CD4-positive, CD25-positive, alpha-beta regulatory T cell (primary cell): Measurements from ENCODE around the gene ETV6. TPM values are rescaled to one million over a fixed set of nuclear protein-coding genes. Genes with fewer than 3 reads are reported as not detected.
A peak's percentile ranks its signal among the peaks of the same experiment; 100 is the strongest.

Source experiments
- ATAC-seq, 2 donors: fragments of 150-1000 bp; cut with Tn5 transposase; one replicate each; pipeline ENCODE4 v1.10.0; 2021; ENCODE audit warnings: low read depth in 2 of 2, moderate number of reproducible peaks in 2 of 2, moderate library complexity in 1 of 2
- DNase-seq, 3 donors: peaks; one replicate each; pipeline versions ENCODE4 v3.0.0 to v3.0.0-alpha.2; 2012 to 2022; ENCODE audit warnings: mixed read lengths in 1 of 3
- H3K27ac ChIP-seq: one replicate; pipeline ENCODE4 v1.7.0; 2013; ENCODE audit warnings: mild to moderate bottlenecking, low read length; ENCODE audit not compliant: insufficient read depth, poor library complexity, severe bottlenecking
- H3K27me3 ChIP-seq: one replicate; pipeline ENCODE4 v1.7.0; 2013; ENCODE audit warnings: low read length; ENCODE audit not compliant: control insufficient read depth, insufficient read depth
- H3K36me3 ChIP-seq: one replicate; pipeline ENCODE4 v1.7.0; 2013; ENCODE audit warnings: mild to moderate bottlenecking, low read length, moderate library complexity; ENCODE audit not compliant: control insufficient read depth, insufficient read depth
- H3K4me1 ChIP-seq: 2 replicates; pipeline ENCODE4 v1.7.0; 2013; ENCODE audit warnings: mild to moderate bottlenecking, low read length; ENCODE audit not compliant: insufficient read depth, control insufficient read depth, poor library complexity, severe bottlenecking
- H3K4me3 ChIP-seq: one replicate; pipeline ENCODE4 v1.7.0; 2013; ENCODE audit warnings: low read depth, mild to moderate bottlenecking, low read length, moderate library complexity
- H3K9me3 ChIP-seq, 2 experiments: 1 replicate in 1 of 2; 2 replicates in 1 of 2; pipeline ENCODE4 v1.7.0; 2013; ENCODE audit warnings: low read length in 2 of 2, mild to moderate bottlenecking in 1 of 2, moderate library complexity in 1 of 2; ENCODE audit not compliant: control insufficient read depth in 2 of 2
- H3K27ac Mint-ChIP-seq, 3 donors: one replicate each; pipeline ENCODE4 v1.8.0; 2020 to 2022; ENCODE audit warnings: mild to moderate bottlenecking in 3 of 3, mixed read lengths in 3 of 3, moderate library complexity in 2 of 3
- H3K27me3 Mint-ChIP-seq: one replicate; pipeline ENCODE4 v1.8.0; 2022; ENCODE audit warnings: mild to moderate bottlenecking, mixed read lengths
- H3K36me3 Mint-ChIP-seq: one replicate; pipeline ENCODE4 v1.8.0; 2020; ENCODE audit warnings: mixed read lengths
- H3K4me1 Mint-ChIP-seq, 4 donors: one replicate each; pipeline ENCODE4 v1.8.0; 2020 to 2022; ENCODE audit warnings: mixed read lengths in 4 of 4, mild to moderate bottlenecking in 1 of 4
- H3K4me3 Mint-ChIP-seq, 4 donors: one replicate each; pipeline ENCODE4 v1.8.0; 2020 to 2022; ENCODE audit warnings: mild to moderate bottlenecking in 4 of 4, mixed read lengths in 4 of 4, moderate library complexity in 3 of 4
- H3K9me3 Mint-ChIP-seq, 7 donors: one replicate each; pipeline ENCODE4 v1.8.0; 2020 to 2022; ENCODE audit warnings: mixed read lengths in 7 of 7, mild to moderate bottlenecking in 3 of 7, moderate library complexity in 2 of 7
- polyA plus RNA-seq, 4 donors: library from polyadenylated mRNA; unstranded; fragments of 300-500 nt; fragmentation: Illumina TruSeq; gene quantifications; one replicate each; pipeline ENCODE4 v1.2.3, GENCODE V29; 2021
- total RNA-seq: library from RNA; stranded (reverse); gene quantifications from one replicate; pipeline ENCODE4 v1.2.3, GENCODE V29; 2022

ETV6 gene
- total and polyA plus RNA-seq, 5 donors from 2014 or later = 2.5 to 62.5 (median 4.1) TPM

GRCh38 chr12:11877102-11877826 is 227.8 kb downstream of the ETV6 start:
- no peak for ATAC-seq
- Histone ChIP-seq H3K36me3 (peaks cover 6% of the 10 kb centered on the region), H3K27ac (no peak overlapping the region), H3K4me1 (no peaks in the 10 kb centered on the region), H3K27me3 (no peaks in the 10 kb centered on the region), H3K4me3 (no peak overlapping the region), H3K9me3 (no peaks in the 10 kb centered on the region)
- H3K9me3 Mint-ChIP-seq = no peaks in the 10 kb centered on the region
- H3K36me3 Mint-ChIP-seq = peaks cover 26% of the 10 kb centered on the region
- H3K4me1 Mint-ChIP-seq = peaks cover 6 to 17% (median 13%) of the 10 kb centered on the region in 4 donors
- H3K27ac Mint-ChIP-seq = peak overlapping the region in 1 of 3 donors; percentile 72
- DNase-seq = no peak
- no peak overlapping the region for H3K4me3 Mint-ChIP-seq
- H3K27me3 Mint-ChIP-seq = no peaks in the 10 kb centered on the region

- H3K9me3 Mint-ChIP-seq = no peaks in the 10 kb centered on the region
- no peak overlapping the region for H3K4me3 Mint-ChIP-seq
- H3K27ac ChIP-seq = no peak overlapping the region
- peak overlapping the region; percentile 32 to 72 (median 65) for H3K27ac Mint-ChIP-seq
- DNase-seq (no peak), ATAC-seq (no peak)
- H3K9me3 ChIP-seq = no peaks in the 10 kb centered on the region
- H3K36me3 ChIP-seq = peaks cover 6% of the 10 kb centered on the region
- no peaks in the 10 kb centered on the region for H3K27me3 Mint-ChIP-seq
- peaks cover 20% of the 10 kb centered on the region for H3K36me3 Mint-ChIP-seq
- H3K27me3 ChIP-seq = no peaks in the 10 kb centered on the region
- peaks cover 6 to 17% (median 13%) of the 10 kb centered on the region in 4 donors for H3K4me1 Mint-ChIP-seq
- no peaks in the 10 kb centered on the region for H3K4me1 ChIP-seq
- H3K4me3 ChIP-seq = no peak overlapping the region
These were observed 228.7 kb downstream of the ETV6 start for GRCh38 chr12:11877869-11878780.

- no peak overlapping the region for H3K4me3 ChIP-seq
- H3K36me3 Mint-ChIP-seq = peaks cover 27% of the 10 kb centered on the region
- H3K9me3 Mint-ChIP-seq = no peaks in the 10 kb centered on the region
- ATAC-seq (no peak), DNase-seq (no peak)
- no peak overlapping the region for H3K27ac ChIP-seq
- H3K27me3 ChIP-seq = no peaks in the 10 kb centered on the region
- H3K4me1 ChIP-seq = no peaks in the 10 kb centered on the region
- peaks cover 6 to 17% (median 12%) of the 10 kb centered on the region in 4 donors for H3K4me1 Mint-ChIP-seq
- H3K4me3 Mint-ChIP-seq = no peak overlapping the region
- H3K9me3 ChIP-seq = no peaks in the 10 kb centered on the region
- no peaks in the 10 kb centered on the region for H3K27me3 Mint-ChIP-seq
- no peak overlapping the region for H3K27ac Mint-ChIP-seq
- H3K36me3 ChIP-seq = peaks cover 12% of the 10 kb centered on the region
These were observed 229.8 kb downstream of the ETV6 start for GRCh38 chr12:11879306-11879705.

GRCh38 chr12:11880381-11880780 is 230.9 kb downstream of the ETV6 start:
- H3K4me1 Mint-ChIP-seq = peaks cover under 1 to 14% (median 12%) of the 10 kb centered on the region in 4 donors
- DNase-seq = no peak
- Histone ChIP-seq H3K9me3 (no peaks in the 10 kb centered on the region), H3K27ac (no peak overlapping the region), H3K27me3 (no peaks in the 10 kb centered on the region), H3K4me1 (no peaks in the 10 kb centered on the region), H3K36me3 (peaks cover 23% of the 10 kb centered on the region), H3K4me3 (no peak overlapping the region)
- ATAC-seq = no peak
- H3K27ac Mint-ChIP-seq = no peak overlapping the region
- H3K9me3 Mint-ChIP-seq = no peaks in the 10 kb centered on the region
- H3K27me3 Mint-ChIP-seq = no peaks in the 10 kb centered on the region
- no peak overlapping the region for H3K4me3 Mint-ChIP-seq
- peaks cover 32% of the 10 kb centered on the region for H3K36me3 Mint-ChIP-seq

GRCh38 chr12:11881835-11882234 is 232.4 kb downstream of the ETV6 start:
- DNase-seq = no peak

GRCh38 chr12:11882301-11883019 is 233.0 kb downstream of the ETV6 start:
- H3K4me1 Mint-ChIP-seq = peaks cover 0 to 7% (median 2%) of the 10 kb centered on the region in 4 donors
- no peak overlapping the region for H3K27ac Mint-ChIP-seq
- Histone ChIP-seq H3K27me3 (no peaks in the 10 kb centered on the region), H3K4me1 (no peaks in the 10 kb centered on the region), H3K4me3 (no peak overlapping the region), H3K27ac (no peak overlapping the region), H3K9me3 (no peaks in the 10 kb centered on the region), H3K36me3 (peaks cover 25% of the 10 kb centered on the region)
- H3K9me3 Mint-ChIP-seq = peaks cover 0 to 2% (median 0%) of the 10 kb centered on the region in 7 donors
- ATAC-seq (no peak), DNase-seq (no peak)
- peaks cover 43% of the 10 kb centered on the region for H3K36me3 Mint-ChIP-seq
- H3K27me3 Mint-ChIP-seq = no peaks in the 10 kb centered on the region
- H3K4me3 Mint-ChIP-seq = no peak overlapping the region

More at GRCh38 chr12:11881835-11882234, 232.4 kb downstream of the ETV6 start:
- Histone ChIP-seq H3K4me3 (no peak overlapping the region), H3K4me1 (no peaks in the 10 kb centered on the region), H3K9me3 (no peaks in the 10 kb centered on the region), H3K36me3 (peaks cover 25% of the 10 kb centered on the region), H3K27me3 (no peaks in the 10 kb centered on the region), H3K27ac (no peak overlapping the region)
- Mint-ChIP-seq H3K9me3 (peaks cover 0 to 2% (median 0%) of the 10 kb centered on the region in 7 donors), H3K27ac (no peak overlapping the region), H3K27me3 (no peaks in the 10 kb centered on the region), H3K36me3 (peaks cover 40% of the 10 kb centered on the region), H3K4me3 (no peak overlapping the region), H3K4me1 (peaks cover 0 to 9% (median 2%) of the 10 kb centered on the region in 4 donors)
- no peak for ATAC-seq

GRCh38 chr12:11884116-11884515 is 234.6 kb downstream of the ETV6 start:
- H3K36me3 Mint-ChIP-seq = peaks cover 50% of the 10 kb centered on the region
- Histone ChIP-seq H3K36me3 (peaks cover 27% of the 10 kb centered on the region), H3K27me3 (no peaks in the 10 kb centered on the region), H3K4me3 (no peak overlapping the region), H3K9me3 (no peaks in the 10 kb centered on the region), H3K4me1 (no peaks in the 10 kb centered on the region), H3K27ac (no peak overlapping the region)
- no peak overlapping the region for H3K4me3 Mint-ChIP-seq
- no peak for ATAC-seq
- no peaks in the 10 kb centered on the region for H3K27me3 Mint-ChIP-seq
- peaks cover 0 to 6% (median 4%) of the 10 kb centered on the region in 4 donors for H3K4me1 Mint-ChIP-seq
- DNase-seq = no peak
- H3K27ac Mint-ChIP-seq = peak overlapping the region in 1 of 3 donors; percentile 29
- H3K9me3 Mint-ChIP-seq = peaks cover 0 to 2% (median 0%) of the 10 kb centered on the region in 7 donors
